Uterus (tissue), 4 donors: ENCODE results near the gene PTPRN2. TPM values are rescaled to one million over a fixed set of nuclear protein-coding genes. Genes with fewer than 3 reads are reported as not detected.

Source experiments
- DNase-seq, 2 donors: peaks; one replicate each; pipeline ENCODE4 v3.0.0-alpha.2; 2019 to 2020
- H3K27ac ChIP-seq, 2 donors: fragments of 200-600 bp; sonication (generic); 1 replicate in 1 of 2; 2 replicates in 1 of 2; pipeline ENCODE4 v1.5.1; 2016 to 2018
- H3K27me3 ChIP-seq, 2 donors: fragments of 200-600 bp; sonication (generic); one replicate each; pipeline ENCODE4 v1.5.1; 2018 to 2019; ENCODE audit warnings: control low read depth in 1 of 2
- H3K36me3 ChIP-seq, 2 donors: fragments of 200-600 bp; sonication (generic); one replicate each; pipeline ENCODE4 v1.5.1; 2019; ENCODE audit warnings: control low read depth in 1 of 2
- H3K4me1 ChIP-seq, 2 donors: fragments of 200-600 bp; sonication (generic); one replicate each; pipeline ENCODE4 v1.5.1; 2018 to 2019; ENCODE audit warnings: control low read depth in 1 of 2
- H3K4me3 ChIP-seq, 2 donors: fragments of 200-600 bp; sonication (generic); 1 replicate in 1 of 2; 2 replicates in 1 of 2; pipeline ENCODE4 v1.5.1; 2018 to 2019; ENCODE audit warnings: mild to moderate bottlenecking in 1 of 2
- H3K9me3 ChIP-seq, 2 donors: fragments of 200-600 bp; sonication (generic); one replicate each; pipeline ENCODE4 v1.5.1; 2019; ENCODE audit warnings: control low read depth in 1 of 2
- POLR2A ChIP-seq, 2 donors: fragments of 450-650 bp; IDR thresholded peaks; one replicate each; pipeline ENCODE4 v1.6.1; 2016; ENCODE audit warnings: antibody characterized with exemption in 2 of 2, mild to moderate bottlenecking in 1 of 2, moderate library complexity in 1 of 2
- intact Hi-C: fragments of 100-400 bp; cut with DNase I; formaldehyde crosslinking; loops from one replicate; pipeline ENCODE4 v1.15.1; 2023; ENCODE audit warnings: low total_unique reads
- total RNA-seq, 4 donors: library from RNA; depleted of rRNA in 3 of 4; stranded (reverse); fragments of >200 nt in 3 of 4; gene quantifications; one replicate each; pipeline versions ENCODE4 v1.1.0 to v1.2.4, GENCODE V29; 2014 to 2023
- TF ChIP-seq, protein P1 (sequence below), 4 experiments: fragments of 200-600 bp in 2 of 4; fragments of 450-650 bp in 2 of 4; sonication (generic) in 2 of 4; IDR thresholded peaks; one replicate each; pipeline ENCODE4 v1.5.1; 2016 to 2019; ENCODE audit warnings: antibody characterized with exemption in 4 of 4, mild to moderate bottlenecking in 2 of 4, moderate library complexity in 1 of 4
- donor health status: DM: yes; HTN: yes; CAD: no.

PTPRN2 gene
- total RNA-seq, 4 donors from 2014 or later = 1.2 to 5.2 (median 2.3) TPM

DNA sequence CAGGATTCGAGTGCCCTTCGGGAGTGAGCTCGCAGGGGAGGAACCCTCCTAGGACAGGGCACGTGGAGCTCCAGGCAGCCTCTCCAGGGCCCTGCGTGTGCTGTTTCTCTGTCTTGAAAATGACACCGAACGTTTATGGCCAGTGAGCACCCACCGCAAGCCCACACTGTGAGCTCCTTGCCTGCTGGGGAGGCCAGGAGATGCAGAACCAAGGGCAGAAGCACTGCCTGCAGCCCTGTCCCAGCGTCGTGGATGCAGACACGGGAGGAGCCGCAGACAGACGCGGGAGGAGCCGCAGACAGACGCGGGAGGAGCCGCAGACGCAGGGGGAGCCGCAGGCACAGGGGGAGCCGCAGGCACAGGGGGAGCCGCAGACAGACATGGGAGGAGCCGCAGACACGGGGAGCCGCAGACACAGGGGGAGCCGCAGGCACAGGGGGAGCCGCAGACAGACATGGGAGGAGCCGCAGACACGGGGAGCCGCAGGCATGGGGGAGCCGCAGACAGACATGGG lies 314.4 kb downstream of the PTPRN2 start:
- intact Hi-C loops = no loop called here
- DNase-seq = no peak

DNA sequence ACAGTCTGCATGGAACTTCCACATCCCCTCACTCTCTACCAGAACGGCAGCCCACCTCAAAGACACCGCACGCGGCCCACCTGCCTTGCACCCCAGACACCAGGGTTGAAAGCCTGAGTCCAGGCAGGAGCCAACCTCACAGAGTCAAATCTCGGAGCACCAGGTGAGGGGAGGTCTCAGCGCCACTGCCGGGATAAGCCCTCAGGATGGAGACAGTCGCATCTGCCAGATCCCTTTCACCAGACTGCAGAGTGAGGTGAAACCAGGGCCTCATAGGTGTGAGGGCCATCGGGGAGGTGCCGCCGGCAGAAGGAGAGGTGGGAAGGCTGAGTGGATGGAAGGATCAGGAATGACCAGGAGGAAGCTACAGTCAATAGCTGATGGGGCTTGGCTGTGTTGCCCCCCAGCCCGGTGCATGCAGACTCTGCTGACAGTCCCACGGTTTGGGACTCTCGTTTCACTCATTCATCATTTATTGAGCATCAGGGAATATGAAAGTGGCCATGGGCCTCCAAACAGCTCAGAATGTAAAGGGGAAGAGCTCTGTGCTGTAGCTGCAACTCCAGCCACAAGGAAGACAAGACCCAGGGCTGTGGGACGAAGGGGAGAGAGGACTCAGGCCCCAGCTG lies 315.0 kb downstream of the PTPRN2 start:
- Histone ChIP-seq H3K9me3 (no peaks in the 10 kb centered on the region), H3K27me3 (no peaks in the 10 kb centered on the region), H3K27ac (no peak overlapping the region), H3K36me3 (no peaks in the 10 kb centered on the region), H3K4me1 (no peaks in the 10 kb centered on the region), H3K4me3 (no peak overlapping the region)
- no peak for DNase-seq
- TF ChIP-seq, protein P1, sequence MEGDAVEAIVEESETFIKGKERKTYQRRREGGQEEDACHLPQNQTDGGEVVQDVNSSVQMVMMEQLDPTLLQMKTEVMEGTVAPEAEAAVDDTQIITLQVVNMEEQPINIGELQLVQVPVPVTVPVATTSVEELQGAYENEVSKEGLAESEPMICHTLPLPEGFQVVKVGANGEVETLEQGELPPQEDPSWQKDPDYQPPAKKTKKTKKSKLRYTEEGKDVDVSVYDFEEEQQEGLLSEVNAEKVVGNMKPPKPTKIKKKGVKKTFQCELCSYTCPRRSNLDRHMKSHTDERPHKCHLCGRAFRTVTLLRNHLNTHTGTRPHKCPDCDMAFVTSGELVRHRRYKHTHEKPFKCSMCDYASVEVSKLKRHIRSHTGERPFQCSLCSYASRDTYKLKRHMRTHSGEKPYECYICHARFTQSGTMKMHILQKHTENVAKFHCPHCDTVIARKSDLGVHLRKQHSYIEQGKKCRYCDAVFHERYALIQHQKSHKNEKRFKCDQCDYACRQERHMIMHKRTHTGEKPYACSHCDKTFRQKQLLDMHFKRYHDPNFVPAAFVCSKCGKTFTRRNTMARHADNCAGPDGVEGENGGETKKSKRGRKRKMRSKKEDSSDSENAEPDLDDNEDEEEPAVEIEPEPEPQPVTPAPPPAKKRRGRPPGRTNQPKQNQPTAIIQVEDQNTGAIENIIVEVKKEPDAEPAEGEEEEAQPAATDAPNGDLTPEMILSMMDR (IDR thresholded peaks at IDR 0.05) = no peak
- TF ChIP-seq POLR2A (IDR thresholded peaks at IDR 0.05) = no peak
- intact Hi-C loops = no loop called here

More for the DNA sequence above, 314.4 kb downstream of the PTPRN2 start:
- Histone ChIP-seq H3K4me3 (no peak overlapping the region), H3K27ac (no peak overlapping the region), H3K36me3 (no peaks in the 10 kb centered on the region), H3K4me1 (no peaks in the 10 kb centered on the region), H3K9me3 (no peaks in the 10 kb centered on the region), H3K27me3 (no peaks in the 10 kb centered on the region)
- TF ChIP-seq POLR2A (IDR thresholded peaks at IDR 0.05) = no peak
- TF ChIP-seq, protein P1 (IDR thresholded peaks at IDR 0.05) = no peak

DNA sequence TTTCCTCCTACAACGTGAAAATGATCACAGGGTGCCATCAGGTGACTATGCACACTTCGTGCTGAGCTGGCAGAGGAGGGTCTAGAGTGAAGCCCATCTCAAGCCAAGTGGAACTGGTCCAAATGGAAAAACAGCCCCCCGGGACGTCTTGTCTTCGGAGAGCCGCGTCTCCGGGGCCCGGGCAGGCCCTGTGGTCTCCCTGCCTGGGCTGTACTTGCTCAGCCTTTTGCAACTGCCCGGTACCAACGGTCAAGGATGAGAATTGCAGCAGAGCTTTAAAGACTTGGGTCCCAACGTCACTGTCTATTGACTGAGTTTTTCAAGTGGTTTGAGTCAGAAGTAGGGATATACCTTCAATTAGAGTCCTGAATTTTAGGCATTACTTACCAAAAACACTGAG lies 315.5 kb downstream of the PTPRN2 start:
- Histone ChIP-seq H3K27ac (no peak overlapping the region), H3K4me3 (no peak overlapping the region), H3K27me3 (no peaks in the 10 kb centered on the region), H3K36me3 (no peaks in the 10 kb centered on the region), H3K9me3 (no peaks in the 10 kb centered on the region), H3K4me1 (no peaks in the 10 kb centered on the region)
- no peak for DNase-seq
- intact Hi-C loops = no loop called here
- TF ChIP-seq, protein P1 (IDR thresholded peaks at IDR 0.05) = no peak
- no peak for TF ChIP-seq POLR2A (IDR thresholded peaks at IDR 0.05)

DNA sequence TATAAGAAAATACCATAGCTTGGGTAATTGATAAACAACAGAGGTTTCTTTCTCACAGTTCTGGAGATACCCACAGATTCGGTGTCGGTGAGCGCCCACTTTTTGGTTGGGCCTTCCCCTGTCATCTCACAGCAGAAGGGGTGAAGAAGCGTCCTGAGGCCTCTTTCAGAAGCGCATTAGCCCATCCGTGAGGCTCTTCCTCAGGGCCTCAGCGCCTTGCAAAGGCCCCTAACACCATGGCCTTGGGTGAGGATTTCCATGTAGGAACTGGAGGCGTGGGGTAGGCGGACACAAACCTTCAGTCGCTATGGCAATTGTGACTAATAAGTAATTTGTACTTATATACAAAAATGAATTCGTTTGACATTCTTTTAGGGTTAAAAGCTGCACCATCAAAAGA lies 316.0 kb downstream of the PTPRN2 start:
- DNase-seq = no peak
- Histone ChIP-seq H3K4me1 (no peaks in the 10 kb centered on the region), H3K4me3 (no peak overlapping the region), H3K27me3 (no peaks in the 10 kb centered on the region), H3K36me3 (no peaks in the 10 kb centered on the region), H3K9me3 (no peaks in the 10 kb centered on the region), H3K27ac (no peak overlapping the region)
- TF ChIP-seq, protein P1 (IDR thresholded peaks at IDR 0.05) = no peak
- TF ChIP-seq POLR2A (IDR thresholded peaks at IDR 0.05) = no peak
- intact Hi-C loops = no loop called here

DNA sequence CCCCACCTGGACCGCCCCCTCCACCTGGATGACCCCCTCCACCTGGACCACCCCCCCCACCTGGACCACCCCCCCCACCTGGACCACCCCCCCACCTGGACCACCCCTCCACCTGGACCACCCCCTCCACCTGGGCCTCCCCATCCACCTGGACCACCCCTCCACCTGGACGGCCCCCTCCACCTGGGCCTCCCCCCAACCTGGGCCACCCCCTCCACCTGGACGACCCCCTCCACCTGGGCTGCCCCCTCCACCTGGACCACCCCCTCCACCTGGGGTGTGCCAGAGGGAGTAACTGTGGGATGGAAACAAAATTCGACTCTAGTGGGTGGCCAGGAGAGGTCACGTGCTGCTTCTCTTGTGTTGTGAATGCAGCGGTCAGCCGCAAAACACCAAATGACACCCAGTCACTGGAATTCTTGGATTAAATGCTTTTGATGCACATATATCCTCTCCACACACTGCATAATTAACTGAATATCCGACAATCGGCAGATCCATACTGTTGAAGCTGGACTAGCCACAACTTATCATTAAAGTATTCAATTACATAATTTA lies 316.7 kb downstream of the PTPRN2 start:
- intact Hi-C loops = no loop called here
- Histone ChIP-seq H3K27ac (no peak overlapping the region), H3K27me3 (no peaks in the 10 kb centered on the region), H3K9me3 (no peaks in the 10 kb centered on the region), H3K36me3 (no peaks in the 10 kb centered on the region), H3K4me3 (no peak overlapping the region), H3K4me1 (no peaks in the 10 kb centered on the region)
- no peak for DNase-seq
- TF ChIP-seq, protein P1 (IDR thresholded peaks at IDR 0.05) = no peak
- no peak for TF ChIP-seq POLR2A (IDR thresholded peaks at IDR 0.05)
